ENCODE data around the gene HORMAD1. TPM values are rescaled to one million over a fixed set of nuclear protein-coding genes. Genes with fewer than 3 reads are reported as not detected.
"Not testable (repeated sequence)": the region's sequence is repeated elsewhere in the genome, so short reads cannot be mapped to it uniquely, and the experiment has no call there.

HORMAD1 gene
- polyA plus RNA-seq, 1 experiment = 0.07 TPM

DNA sequence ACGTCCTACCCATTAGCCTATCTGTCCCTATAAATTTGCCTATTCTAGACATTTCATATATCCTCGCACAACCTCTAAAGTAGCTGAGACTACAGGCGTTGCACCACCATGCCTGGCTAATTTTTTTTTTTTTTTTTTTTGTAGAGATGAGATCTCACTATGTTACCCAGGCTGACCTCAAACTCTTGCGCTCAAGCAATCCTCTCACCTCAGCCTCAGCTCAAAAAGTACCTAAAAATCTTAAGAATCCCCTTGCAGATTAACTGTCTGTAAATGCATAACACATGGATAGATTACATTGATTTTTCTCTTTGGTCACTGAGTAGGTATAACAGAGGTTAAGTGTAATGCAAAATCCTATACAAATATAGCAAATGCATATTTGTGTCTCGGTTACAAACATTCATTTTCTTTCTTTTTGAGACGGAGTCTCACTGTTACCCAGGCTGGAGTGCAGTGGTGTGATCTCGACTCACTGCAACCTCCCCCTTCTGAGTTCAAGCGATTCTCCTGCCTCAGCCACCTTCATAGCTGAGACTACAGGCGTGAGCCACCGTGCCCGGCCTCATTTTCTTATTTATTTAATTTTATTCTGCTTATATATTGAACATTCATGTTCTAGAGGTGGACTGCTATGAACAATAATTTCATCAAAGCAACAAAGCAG, 2.3 kb downstream of the HORMAD1 start:
- no peaks in the 10 kb centered on the region for H3K36me3 ChIP-seq (ENCODE audit: control insufficient read depth, insufficient read depth, low read length)
- DNase-seq (ENCODE audit: low read depth) = no peak
- ChIA-PET POLR2A (no interaction called here), CTCF (interaction anchor here (1.0 kb wide), 1 partner anchor 9 kb away, joined by 3 read pairs; no protein-coding TSS in a partner anchor)
- TF ChIP-seq, protein P1, sequence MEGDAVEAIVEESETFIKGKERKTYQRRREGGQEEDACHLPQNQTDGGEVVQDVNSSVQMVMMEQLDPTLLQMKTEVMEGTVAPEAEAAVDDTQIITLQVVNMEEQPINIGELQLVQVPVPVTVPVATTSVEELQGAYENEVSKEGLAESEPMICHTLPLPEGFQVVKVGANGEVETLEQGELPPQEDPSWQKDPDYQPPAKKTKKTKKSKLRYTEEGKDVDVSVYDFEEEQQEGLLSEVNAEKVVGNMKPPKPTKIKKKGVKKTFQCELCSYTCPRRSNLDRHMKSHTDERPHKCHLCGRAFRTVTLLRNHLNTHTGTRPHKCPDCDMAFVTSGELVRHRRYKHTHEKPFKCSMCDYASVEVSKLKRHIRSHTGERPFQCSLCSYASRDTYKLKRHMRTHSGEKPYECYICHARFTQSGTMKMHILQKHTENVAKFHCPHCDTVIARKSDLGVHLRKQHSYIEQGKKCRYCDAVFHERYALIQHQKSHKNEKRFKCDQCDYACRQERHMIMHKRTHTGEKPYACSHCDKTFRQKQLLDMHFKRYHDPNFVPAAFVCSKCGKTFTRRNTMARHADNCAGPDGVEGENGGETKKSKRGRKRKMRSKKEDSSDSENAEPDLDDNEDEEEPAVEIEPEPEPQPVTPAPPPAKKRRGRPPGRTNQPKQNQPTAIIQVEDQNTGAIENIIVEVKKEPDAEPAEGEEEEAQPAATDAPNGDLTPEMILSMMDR (IDR thresholded peaks at IDR 0.05; ENCODE audit: insufficient read depth, low read depth, low read length) = no peak
- H3K27me3 ChIP-seq (ENCODE audit: control insufficient read depth, insufficient read depth, low read length) = no peaks in the 10 kb centered on the region
- no peak overlapping the region for H3K4me3 ChIP-seq (ENCODE audit: low read depth, low read length)

DNA sequence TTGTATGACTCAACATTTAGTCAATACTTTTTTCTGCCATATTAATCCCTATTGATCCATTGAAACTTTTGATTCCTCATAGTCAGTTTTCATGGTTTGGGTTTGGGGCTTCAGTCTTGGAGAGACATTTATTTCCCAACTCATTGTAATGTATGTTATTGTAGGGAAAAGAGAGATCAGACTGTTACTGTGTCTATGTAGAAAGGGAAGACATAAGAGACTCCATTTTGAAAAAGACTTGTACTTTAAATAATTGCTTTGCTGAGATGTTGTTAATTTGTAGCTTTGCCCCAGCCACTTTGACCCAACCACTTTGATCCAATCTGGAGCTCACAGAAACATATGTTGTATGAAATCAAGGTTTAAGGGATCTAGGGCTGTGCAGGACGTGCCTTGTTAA, 11.7 kb downstream of the HORMAD1 start:
- DNase-seq (ENCODE audit: low read depth); H3K27me3 ChIP-seq (ENCODE audit: control insufficient read depth, insufficient read depth, low read length); H3K36me3 ChIP-seq (ENCODE audit: control insufficient read depth, insufficient read depth, low read length); H3K4me3 ChIP-seq (ENCODE audit: low read depth, low read length); POLR2A ChIA-PET; CTCF ChIA-PET: not testable (repeated sequence)

- H3K4me3 ChIP-seq (ENCODE audit: low read depth, low read length) = no peak overlapping the region
- CTCF ChIA-PET = no interaction called here
- POLR2A ChIA-PET = no interaction called here
- TF ChIP-seq, protein P1 (IDR thresholded peaks at IDR 0.05; ENCODE audit: insufficient read depth, low read depth, low read length) = no peak
- H3K27me3 ChIP-seq (ENCODE audit: control insufficient read depth, insufficient read depth, low read length) = no peaks in the 10 kb centered on the region
- DNase-seq (ENCODE audit: low read depth) = no peak
- H3K36me3 ChIP-seq (ENCODE audit: control insufficient read depth, insufficient read depth, low read length) = no peaks in the 10 kb centered on the region
Measured at GRCh38 chr1:150708595-150708994, 12.1 kb downstream of the HORMAD1 start.

- Histone ChIP-seq H3K4me3 (ENCODE audit: low read depth, low read length) (no peak overlapping the region), H3K27me3 (ENCODE audit: control insufficient read depth, insufficient read depth, low read length) (peaks cover 2% of the 10 kb centered on the region), H3K36me3 (ENCODE audit: control insufficient read depth, insufficient read depth, low read length) (no peaks in the 10 kb centered on the region)
- no peak for DNase-seq (ENCODE audit: low read depth)
- ChIA-PET POLR2A (no interaction called here), CTCF (no interaction called here)
- TF ChIP-seq, protein P1 (IDR thresholded peaks at IDR 0.05; ENCODE audit: insufficient read depth, low read depth, low read length) = no peak
Measured at GRCh38 chr1:150706091-150706490, 14.6 kb downstream of the HORMAD1 start.

- ChIA-PET CTCF (no interaction called here), POLR2A (no interaction called here)
Measured at GRCh38 chr1:150703427-150703826, 17.3 kb downstream of the HORMAD1 start.

More at GRCh38 chr1:150703427-150703826, 17.3 kb downstream of the HORMAD1 start:
- Histone ChIP-seq H3K4me3 (ENCODE audit: low read depth, low read length) (no peak overlapping the region), H3K27me3 (ENCODE audit: control insufficient read depth, insufficient read depth, low read length) (peaks cover 2% of the 10 kb centered on the region), H3K36me3 (ENCODE audit: control insufficient read depth, insufficient read depth, low read length) (no peaks in the 10 kb centered on the region)
- no peak for DNase-seq (ENCODE audit: low read depth)
- TF ChIP-seq, protein P1 (IDR thresholded peaks at IDR 0.05; ENCODE audit: insufficient read depth, low read depth, low read length) = no peak
